IPS-20b (cell line): ENCODE results near the gene ATOH7.
A peak's percentile ranks its signal among the peaks of the same experiment; 100 is the strongest.
"Not testable (repeated sequence)": the region's sequence is repeated elsewhere in the genome, so short reads cannot be mapped to it uniquely, and the experiment has no call there.

Experiments used
- H3K27ac ChIP-seq: one replicate; pipeline ENCODE4 v1.5.1; 2013; ENCODE audit warnings: low read length
- H3K27me3 ChIP-seq: 2 replicates; pipeline ENCODE4 v1.6.1; 2013; ENCODE audit warnings: mild to moderate bottlenecking, low read length, inconsistent platforms; ENCODE audit not compliant: insufficient read depth
- H3K36me3 ChIP-seq: 2 replicates; pipeline ENCODE4 v1.6.1; 2013; ENCODE audit warnings: low read depth, mild to moderate bottlenecking, inconsistent platforms, low read length, moderate library complexity; ENCODE audit not compliant: insufficient read depth
- H3K4me1 ChIP-seq: 2 replicates; pipeline ENCODE4 v1.6.1; 2013; ENCODE audit warnings: mild to moderate bottlenecking, control low read depth, inconsistent platforms, low read length, moderate library complexity; ENCODE audit not compliant: insufficient read depth
- H3K4me3 ChIP-seq: 2 replicates; pipeline ENCODE4 v1.5.1; 2013; ENCODE audit warnings: mild to moderate bottlenecking, low read length, inconsistent platforms
- H3K9ac ChIP-seq: 2 replicates; pipeline ENCODE4 v1.6.1; 2013; ENCODE audit warnings: low read depth, mild to moderate bottlenecking, inconsistent platforms, low read length, moderate library complexity
- H3K9me3 ChIP-seq: 2 replicates; pipeline ENCODE4 v1.6.1; 2013; ENCODE audit warnings: mild to moderate bottlenecking, low read depth, low read length, inconsistent platforms; ENCODE audit not compliant: insufficient read depth

The ATOH7 gene

GRCh38 chr10:68231817-68232251 lies at the start of gene ATOH7:
Gene ATOH7, minus strand, starts transcription at chr10:68232113. Its CDS starts 436 bp downstream, at chr10:68231677.
- Histone ChIP-seq H3K27me3 (peaks cover 44% of the 10 kb centered on the region), H3K9ac (peak within 1 kb of the TSS; percentile 77; the same call in 1 of the 2 replicates), H3K4me1 (no peaks in the 10 kb centered on the region), H3K36me3 (no peaks in the 10 kb centered on the region), H3K4me3 (peak within 1 kb of the TSS; percentile 82), H3K27ac (no peak within 1 kb of the TSS), H3K9me3 (no peaks in the 10 kb centered on the region)

GRCh38 chr10:68280758-68281157 lies 48.8 kb upstream of the ATOH7 start:
- Histone ChIP-seq H3K36me3 (no peaks in the 10 kb centered on the region), H3K27me3 (no peaks in the 10 kb centered on the region), H3K27ac (no peak overlapping the region), H3K4me1 (no peaks in the 10 kb centered on the region), H3K9ac (no peak overlapping the region), H3K4me3 (no peak overlapping the region), H3K9me3 (peaks cover 12% of the 10 kb centered on the region)

GRCh38 chr10:68278906-68279753 lies 47.2 kb upstream of the ATOH7 start:
- H3K4me1 ChIP-seq, H3K27ac ChIP-seq, H3K36me3 ChIP-seq, H3K9ac ChIP-seq, H3K27me3 ChIP-seq, H3K4me3 ChIP-seq: not testable (repeated sequence)
- peaks cover 12% of the 10 kb centered on the region for H3K9me3 ChIP-seq

GRCh38 chr10:68277814-68278213 lies 45.9 kb upstream of the ATOH7 start:
- H3K27ac ChIP-seq, H3K9ac ChIP-seq, H3K4me3 ChIP-seq, H3K4me1 ChIP-seq, H3K27me3 ChIP-seq, H3K36me3 ChIP-seq: not testable (repeated sequence)
- H3K9me3 ChIP-seq, result peaks cover 12% of the 10 kb centered on the region

- peaks cover 12% of the 10 kb centered on the region for H3K9me3 ChIP-seq
These were observed 44.3 kb upstream of the ATOH7 start for GRCh38 chr10:68276224-68276623.

GRCh38 chr10:68275600-68276126 lies 43.8 kb upstream of the ATOH7 start:
- Histone ChIP-seq H3K27ac (no peak overlapping the region), H3K4me1 (peaks cover 6% of the 10 kb centered on the region; the same call in 1 of the 2 replicates), H3K4me3 (no peak overlapping the region), H3K9ac (no peak overlapping the region), H3K36me3 (no peaks in the 10 kb centered on the region), H3K9me3 (peaks cover 12% of the 10 kb centered on the region), H3K27me3 (no peaks in the 10 kb centered on the region; the same call in 1 of the 2 replicates)

More at GRCh38 chr10:68276224-68276623, 44.3 kb upstream of the ATOH7 start:
- H3K4me3 ChIP-seq, result no peak overlapping the region
- peaks cover under 1% of the 10 kb centered on the region; the same call in 1 of the 2 replicates for H3K4me1 ChIP-seq
- H3K9ac ChIP-seq, result no peak overlapping the region
- H3K27ac ChIP-seq, result no peak overlapping the region
- no peaks in the 10 kb centered on the region for H3K36me3 ChIP-seq
- no peaks in the 10 kb centered on the region for H3K27me3 ChIP-seq

- H3K27ac ChIP-seq, result no peak overlapping the region
- H3K27me3 ChIP-seq, result no peaks in the 10 kb centered on the region; the same call in 1 of the 2 replicates
- peaks cover 6% of the 10 kb centered on the region; the same call in 1 of the 2 replicates for H3K4me1 ChIP-seq
- peaks cover 4% of the 10 kb centered on the region for H3K9me3 ChIP-seq
- H3K4me3 ChIP-seq, result no peak overlapping the region
- no peaks in the 10 kb centered on the region for H3K36me3 ChIP-seq
- no peak overlapping the region for H3K9ac ChIP-seq
These were observed 40.9 kb upstream of the ATOH7 start for GRCh38 chr10:68272833-68273232.

- Histone ChIP-seq H3K4me3 (no peak overlapping the region), H3K9me3 (no peaks in the 10 kb centered on the region; the same call in 1 of the 2 replicates), H3K4me1 (peaks cover 6% of the 10 kb centered on the region; the same call in 1 of the 2 replicates), H3K9ac (no peak overlapping the region), H3K27me3 (no peaks in the 10 kb centered on the region; the same call in 1 of the 2 replicates), H3K27ac (no peak overlapping the region), H3K36me3 (no peaks in the 10 kb centered on the region)
These were observed 39.4 kb upstream of the ATOH7 start for GRCh38 chr10:68271196-68271882.

- no peak overlapping the region for H3K27ac ChIP-seq
- no peak overlapping the region for H3K9ac ChIP-seq
- H3K4me3 ChIP-seq, result no peak overlapping the region
- peaks cover 5% of the 10 kb centered on the region; the same call in 1 of the 2 replicates for H3K9me3 ChIP-seq
- no peaks in the 10 kb centered on the region for H3K36me3 ChIP-seq
- H3K4me1 ChIP-seq, result peaks cover 6% of the 10 kb centered on the region; the same call in 1 of the 2 replicates
- no peaks in the 10 kb centered on the region; the same call in 1 of the 2 replicates for H3K27me3 ChIP-seq
These were observed 37.8 kb upstream of the ATOH7 start for GRCh38 chr10:68269562-68270290.

GRCh38 chr10:68261132-68261856 lies 29.4 kb upstream of the ATOH7 start:
- H3K9ac ChIP-seq, result no peak overlapping the region
- H3K9me3 ChIP-seq, result peaks cover 5% of the 10 kb centered on the region; the same call in 1 of the 2 replicates
- no peak overlapping the region for H3K27ac ChIP-seq
- H3K27me3 ChIP-seq, result no peaks in the 10 kb centered on the region; the same call in 1 of the 2 replicates
- H3K4me1 ChIP-seq, result no peaks in the 10 kb centered on the region
- H3K4me3 ChIP-seq, result no peak overlapping the region
- H3K36me3 ChIP-seq, result no peaks in the 10 kb centered on the region
